ENCODE results near the gene LRRC23. TPM values are rescaled to one million over a fixed set of nuclear protein-coding genes. Genes with fewer than 3 reads are reported as not detected.

Gene LRRC23
- polyA plus RNA-seq, 1 donor from 2014 or later = 20.5 TPM

DNA sequence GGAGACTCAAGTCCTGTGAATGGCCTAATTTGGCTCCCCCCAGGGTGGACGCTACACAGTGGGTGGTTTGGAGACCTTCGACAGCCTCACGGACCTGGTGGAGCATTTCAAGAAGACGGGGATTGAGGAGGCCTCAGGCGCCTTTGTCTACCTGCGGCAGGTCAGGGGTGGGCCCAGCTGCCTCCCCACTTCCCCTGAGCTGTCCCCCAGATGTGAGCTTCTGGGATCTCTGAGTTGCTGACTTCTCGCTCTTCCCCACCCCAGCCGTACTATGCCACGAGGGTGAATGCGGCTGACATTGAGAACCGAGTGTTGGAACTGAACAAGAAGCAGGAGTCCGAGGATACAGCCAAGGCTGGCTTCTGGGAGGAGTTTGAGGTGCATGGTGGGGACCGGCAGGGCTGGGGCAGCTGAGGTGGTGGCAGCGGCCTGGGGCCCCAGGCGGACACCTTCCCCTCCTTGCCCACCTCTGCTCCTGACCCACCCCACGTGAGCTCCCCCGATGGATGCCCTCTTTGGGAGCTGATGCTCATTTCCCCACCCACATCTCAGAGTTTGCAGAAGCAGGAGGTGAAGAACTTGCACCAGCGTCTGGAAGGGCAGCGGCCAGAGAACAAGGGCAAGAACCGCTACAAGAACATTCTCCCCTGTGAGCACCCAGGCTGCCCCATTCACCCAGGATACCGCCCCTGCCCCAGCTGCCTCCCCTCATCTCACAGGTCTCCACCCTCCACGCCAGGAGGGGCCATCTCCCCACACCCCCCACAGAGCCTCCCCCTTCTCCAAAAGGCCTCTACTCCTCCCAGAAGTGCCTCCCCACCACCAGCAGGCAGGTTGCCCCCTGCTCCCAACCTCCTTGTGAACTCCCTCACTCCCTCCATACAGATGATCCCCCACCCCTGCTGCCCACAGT, 50.7 kb downstream of the LRRC23 start:
- Histone ChIP-seq H3F3A (ENCODE audit: insufficient read depth, low read length, poor library complexity, severe bottlenecking) (no peaks in the 10 kb centered on the region), H3K9ac (ENCODE audit: low read length) (no peak overlapping the region), H3K36me3 (ENCODE audit: insufficient read depth, low read length) (no peaks in the 10 kb centered on the region), H3K4me3 (ENCODE audit: low read length) (no peak overlapping the region), H4K20me1 (ENCODE audit: insufficient read depth) (no peaks in the 10 kb centered on the region), H3K4me2 (ENCODE audit: low read length) (no peak overlapping the region), H3K27me3 (ENCODE audit: insufficient read depth, low read depth, low read length) (no peaks in the 10 kb centered on the region), H3K9me2 (ENCODE audit: insufficient read depth, low read length) (no peaks in the 10 kb centered on the region), H3K27ac (ENCODE audit: low read length) (no peak overlapping the region), H3K79me2 (replicated peaks; ENCODE audit: insufficient read depth, low read length) (no peaks in the 10 kb centered on the region), H3K9me3 (ENCODE audit: low read length) (no peaks in the 10 kb centered on the region), H2AFZ (ENCODE audit: low read depth, low read length) (no peak overlapping the region)
- TF ChIP-seq, protein P1, sequence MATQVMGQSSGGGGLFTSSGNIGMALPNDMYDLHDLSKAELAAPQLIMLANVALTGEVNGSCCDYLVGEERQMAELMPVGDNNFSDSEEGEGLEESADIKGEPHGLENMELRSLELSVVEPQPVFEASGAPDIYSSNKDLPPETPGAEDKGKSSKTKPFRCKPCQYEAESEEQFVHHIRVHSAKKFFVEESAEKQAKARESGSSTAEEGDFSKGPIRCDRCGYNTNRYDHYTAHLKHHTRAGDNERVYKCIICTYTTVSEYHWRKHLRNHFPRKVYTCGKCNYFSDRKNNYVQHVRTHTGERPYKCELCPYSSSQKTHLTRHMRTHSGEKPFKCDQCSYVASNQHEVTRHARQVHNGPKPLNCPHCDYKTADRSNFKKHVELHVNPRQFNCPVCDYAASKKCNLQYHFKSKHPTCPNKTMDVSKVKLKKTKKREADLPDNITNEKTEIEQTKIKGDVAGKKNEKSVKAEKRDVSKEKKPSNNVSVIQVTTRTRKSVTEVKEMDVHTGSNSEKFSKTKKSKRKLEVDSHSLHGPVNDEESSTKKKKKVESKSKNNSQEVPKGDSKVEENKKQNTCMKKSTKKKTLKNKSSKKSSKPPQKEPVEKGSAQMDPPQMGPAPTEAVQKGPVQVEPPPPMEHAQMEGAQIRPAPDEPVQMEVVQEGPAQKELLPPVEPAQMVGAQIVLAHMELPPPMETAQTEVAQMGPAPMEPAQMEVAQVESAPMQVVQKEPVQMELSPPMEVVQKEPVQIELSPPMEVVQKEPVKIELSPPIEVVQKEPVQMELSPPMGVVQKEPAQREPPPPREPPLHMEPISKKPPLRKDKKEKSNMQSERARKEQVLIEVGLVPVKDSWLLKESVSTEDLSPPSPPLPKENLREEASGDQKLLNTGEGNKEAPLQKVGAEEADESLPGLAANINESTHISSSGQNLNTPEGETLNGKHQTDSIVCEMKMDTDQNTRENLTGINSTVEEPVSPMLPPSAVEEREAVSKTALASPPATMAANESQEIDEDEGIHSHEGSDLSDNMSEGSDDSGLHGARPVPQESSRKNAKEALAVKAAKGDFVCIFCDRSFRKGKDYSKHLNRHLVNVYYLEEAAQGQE (IDR thresholded peaks at IDR 0.05; ENCODE audit: borderline replicate concordance) = no peak
- TF ChIP-seq EZH2 (IDR thresholded peaks at IDR 0.05; ENCODE audit: borderline replicate concordance, insufficient read depth, low read length, poor library complexity, severe bottlenecking) (no peak), RAD21 (conservative IDR thresholded peaks at IDR 0.05) (no peak), EP300 (conservative IDR thresholded peaks at IDR 0.05; ENCODE audit: poor library complexity, severe bottlenecking) (no peak), MXI1 (conservative IDR thresholded peaks at IDR 0.05; ENCODE audit: poor library complexity, severe bottlenecking) (no peak), SMC3 (conservative IDR thresholded peaks at IDR 0.05; ENCODE audit: poor library complexity) (no peak), POLR2AphosphoS5 (IDR thresholded peaks at IDR 0.05) (no peak), TAF1 (IDR thresholded peaks at IDR 0.05; ENCODE audit: low read depth) (no peak), CTCF (IDR thresholded peaks at IDR 0.05; ENCODE audit: poor library complexity, severe bottlenecking) (no peak)

DNA sequence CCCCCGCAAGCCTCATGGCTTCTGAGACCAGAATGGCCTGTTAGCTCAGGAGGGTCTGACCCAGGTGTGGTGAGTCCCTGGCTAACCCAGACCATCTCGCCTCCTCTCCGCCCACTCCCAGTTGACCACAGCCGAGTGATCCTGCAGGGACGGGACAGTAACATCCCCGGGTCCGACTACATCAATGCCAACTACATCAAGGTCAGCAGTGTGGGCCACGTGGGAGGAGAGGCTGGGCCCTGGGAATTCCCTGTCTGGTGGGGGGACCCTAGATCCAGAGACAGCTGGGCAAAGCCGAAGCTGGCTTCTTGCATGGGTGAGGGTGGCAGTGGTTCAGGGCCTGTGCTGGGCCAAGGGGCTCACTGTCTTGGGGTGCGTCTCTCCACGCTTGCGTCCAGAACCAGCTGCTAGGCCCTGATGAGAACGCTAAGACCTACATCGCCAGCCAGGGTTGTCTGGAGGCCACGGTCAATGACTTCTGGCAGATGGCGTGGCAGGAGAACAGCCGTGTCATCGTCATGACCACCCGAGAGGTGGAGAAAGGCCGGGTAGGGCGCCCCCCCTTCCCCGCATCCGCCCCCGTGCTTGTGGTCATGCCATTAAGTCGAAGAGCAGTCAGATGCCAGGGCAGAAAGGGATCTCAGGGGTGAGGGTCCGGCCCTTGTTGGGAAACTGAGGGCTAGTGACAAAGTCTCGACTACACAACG, 51.6 kb downstream of the LRRC23 start:
- H3K79me2 ChIP-seq (replicated peaks; ENCODE audit: insufficient read depth, low read length) = no peaks in the 10 kb centered on the region
- no peak overlapping the region for H3K4me3 ChIP-seq (ENCODE audit: low read length)
- H3K27me3 ChIP-seq (ENCODE audit: insufficient read depth, low read depth, low read length) = no peaks in the 10 kb centered on the region
- no peaks in the 10 kb centered on the region for H3K9me3 ChIP-seq (ENCODE audit: low read length)
- no peak overlapping the region for H3K4me2 ChIP-seq (ENCODE audit: low read length)
- H3K27ac ChIP-seq (ENCODE audit: low read length) = no peak overlapping the region
- no peak overlapping the region for H2AFZ ChIP-seq (ENCODE audit: low read depth, low read length)
- no peaks in the 10 kb centered on the region for H4K20me1 ChIP-seq (ENCODE audit: insufficient read depth)
- no peaks in the 10 kb centered on the region for H3F3A ChIP-seq (ENCODE audit: insufficient read depth, low read length, poor library complexity, severe bottlenecking)
- H3K36me3 ChIP-seq (ENCODE audit: insufficient read depth, low read length) = no peaks in the 10 kb centered on the region
- H3K9me2 ChIP-seq (ENCODE audit: insufficient read depth, low read length) = no peaks in the 10 kb centered on the region
- TF ChIP-seq, protein P1 (IDR thresholded peaks at IDR 0.05; ENCODE audit: borderline replicate concordance) = no peak
- TF ChIP-seq MXI1 (conservative IDR thresholded peaks at IDR 0.05; ENCODE audit: poor library complexity, severe bottlenecking) (no peak), POLR2AphosphoS5 (IDR thresholded peaks at IDR 0.05) (no peak), EZH2 (IDR thresholded peaks at IDR 0.05; ENCODE audit: borderline replicate concordance, insufficient read depth, low read length, poor library complexity, severe bottlenecking) (no peak), CTCF (IDR thresholded peaks at IDR 0.05; ENCODE audit: poor library complexity, severe bottlenecking) (no peak), SMC3 (conservative IDR thresholded peaks at IDR 0.05; ENCODE audit: poor library complexity) (no peak)
- no peak overlapping the region for H3K9ac ChIP-seq (ENCODE audit: low read length)

All from neural cell (in vitro differentiated cells).